NCI-H524 treated with DMSO at 0.1 percent for 48 hours (cell line): ENCODE measurements around the gene ZGRF1.
A peak's percentile ranks its signal among the peaks of the same experiment; 100 is the strongest.
"Not testable (repeated sequence)": the region's sequence is repeated elsewhere in the genome, so short reads cannot be mapped to it uniquely, and the experiment has no call there.

Experiments
- DNase-seq: peaks from one replicate; lab custom pipeline; 2025; lab: John Stamatoyannopoulos, UW

Gene ZGRF1

DNA sequence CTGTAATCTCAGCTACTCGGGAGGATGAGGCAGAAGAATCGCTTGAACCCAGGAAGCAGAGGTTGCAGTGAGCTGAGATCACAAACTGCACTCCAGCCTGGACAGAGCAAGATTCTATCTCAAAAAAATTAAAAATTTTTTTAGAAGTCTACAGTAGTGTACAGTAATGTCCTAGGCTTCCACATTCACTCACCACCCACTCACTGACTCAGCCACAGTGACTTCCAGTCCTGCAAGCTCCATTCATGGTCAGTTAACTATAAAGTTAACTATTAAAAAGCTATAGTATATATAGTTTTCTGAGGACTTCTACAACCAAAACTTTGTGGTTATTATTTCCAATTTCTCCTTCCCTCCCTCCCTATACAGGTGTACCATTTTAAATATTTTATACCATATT lies 86.0 kb downstream of the ZGRF1 start:
- DNase-seq: no peak

GRCh38 chr4:112546476-112546875 lies 90.2 kb downstream of the ZGRF1 start:
- DNase-seq: peak; percentile 49

DNA sequence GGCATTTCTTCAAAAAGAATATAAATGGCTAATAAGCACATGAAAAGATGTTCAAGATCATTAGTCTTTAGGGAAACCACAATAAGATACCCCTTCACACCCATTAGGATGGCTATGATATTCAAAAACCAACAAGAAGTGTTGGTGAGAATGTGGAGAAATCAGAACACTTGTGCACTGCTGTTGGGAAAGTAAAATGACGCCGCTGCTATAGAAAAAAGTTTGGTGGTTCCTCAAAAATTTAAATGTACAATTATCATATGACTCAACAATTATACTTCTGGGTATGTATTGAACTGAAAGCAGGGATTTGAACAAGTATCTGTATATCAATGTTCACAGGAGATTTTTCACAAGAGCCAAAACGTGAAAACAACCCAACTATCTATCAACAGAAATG lies 91.4 kb downstream of the ZGRF1 start:
- no peak for DNase-seq

- no peak for DNase-seq
Measured at GRCh38 chr4:112540695-112541094, 96.0 kb downstream of the ZGRF1 start.

DNA sequence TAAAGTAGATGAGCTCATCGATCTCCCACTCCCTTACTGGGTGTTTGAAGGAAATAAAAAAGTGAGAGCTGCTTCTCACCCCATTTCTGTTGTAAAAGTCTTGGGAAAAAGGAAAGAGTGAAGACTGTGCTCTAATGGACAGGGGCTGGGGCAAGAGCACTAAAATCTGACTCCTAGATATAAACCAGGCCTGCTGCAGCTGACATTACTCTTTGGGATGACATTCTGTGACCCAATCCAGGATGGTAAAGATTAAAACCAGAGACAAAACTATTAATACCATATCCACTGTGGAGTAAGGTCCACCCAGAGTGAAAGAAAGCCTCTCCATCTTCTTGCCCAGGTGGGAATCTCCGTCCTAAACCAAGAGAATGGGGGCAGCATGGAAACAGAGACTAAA lies 100.6 kb downstream of the ZGRF1 start:
- no peak for DNase-seq

DNA sequence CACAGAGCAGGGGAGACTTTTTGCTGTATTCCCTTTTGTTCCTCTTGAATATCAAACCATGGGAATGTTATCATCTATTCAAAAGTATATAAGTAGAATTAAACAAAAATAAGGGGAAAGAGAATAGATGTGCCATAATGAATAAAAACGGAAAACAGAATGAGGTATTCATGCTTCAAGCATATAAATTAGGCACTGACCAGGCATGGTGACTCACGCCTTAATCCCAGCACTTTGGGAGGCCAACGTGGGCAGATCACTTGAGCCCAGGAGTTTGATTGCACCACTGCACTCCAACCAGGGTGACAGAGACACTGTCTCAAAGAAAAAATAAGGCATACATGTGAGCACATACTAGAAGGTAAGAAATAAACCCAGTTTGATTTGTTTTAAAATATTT lies 104.4 kb downstream of the ZGRF1 start:
- no peak for DNase-seq

DNA sequence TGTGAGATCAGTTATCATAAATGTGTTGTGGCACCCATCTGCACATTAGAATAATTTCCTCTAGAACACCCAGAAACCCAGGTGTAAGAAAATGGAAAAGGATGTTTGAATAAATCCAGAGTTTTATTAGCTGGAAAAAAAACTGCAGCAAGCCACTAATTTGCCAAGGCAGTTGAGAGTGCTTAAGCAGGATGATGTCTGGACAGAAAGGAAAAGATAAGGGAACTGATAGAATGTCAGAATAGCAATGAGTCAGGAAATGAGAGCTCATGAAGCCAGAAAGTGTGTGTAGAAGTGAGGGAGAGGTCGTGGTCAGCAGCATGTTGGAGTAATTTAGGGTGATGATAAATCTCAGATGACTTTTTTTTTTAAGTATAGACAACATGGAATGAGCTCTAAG lies 105.6 kb downstream of the ZGRF1 start:
- no peak for DNase-seq

DNA sequence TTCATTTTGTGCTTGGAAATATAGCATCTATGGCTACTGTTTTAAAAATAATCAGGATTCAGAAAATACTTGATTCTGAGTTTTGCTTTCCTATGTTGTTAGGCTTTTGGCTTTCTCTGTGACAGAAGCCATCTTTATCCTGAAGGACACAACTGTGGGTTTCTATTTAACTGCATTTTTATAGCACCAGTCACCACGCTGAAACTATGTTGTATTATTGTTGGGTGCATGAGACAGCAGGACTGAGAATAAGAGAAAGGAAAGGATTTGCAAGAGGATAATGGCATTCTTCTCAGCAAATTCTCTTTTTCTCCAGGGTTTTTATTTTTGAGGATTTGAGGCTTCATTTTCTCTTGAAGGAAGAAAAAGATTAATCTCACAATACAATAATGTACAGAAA lies 110.6 kb downstream of the ZGRF1 start:
- DNase-seq: no peak

DNA sequence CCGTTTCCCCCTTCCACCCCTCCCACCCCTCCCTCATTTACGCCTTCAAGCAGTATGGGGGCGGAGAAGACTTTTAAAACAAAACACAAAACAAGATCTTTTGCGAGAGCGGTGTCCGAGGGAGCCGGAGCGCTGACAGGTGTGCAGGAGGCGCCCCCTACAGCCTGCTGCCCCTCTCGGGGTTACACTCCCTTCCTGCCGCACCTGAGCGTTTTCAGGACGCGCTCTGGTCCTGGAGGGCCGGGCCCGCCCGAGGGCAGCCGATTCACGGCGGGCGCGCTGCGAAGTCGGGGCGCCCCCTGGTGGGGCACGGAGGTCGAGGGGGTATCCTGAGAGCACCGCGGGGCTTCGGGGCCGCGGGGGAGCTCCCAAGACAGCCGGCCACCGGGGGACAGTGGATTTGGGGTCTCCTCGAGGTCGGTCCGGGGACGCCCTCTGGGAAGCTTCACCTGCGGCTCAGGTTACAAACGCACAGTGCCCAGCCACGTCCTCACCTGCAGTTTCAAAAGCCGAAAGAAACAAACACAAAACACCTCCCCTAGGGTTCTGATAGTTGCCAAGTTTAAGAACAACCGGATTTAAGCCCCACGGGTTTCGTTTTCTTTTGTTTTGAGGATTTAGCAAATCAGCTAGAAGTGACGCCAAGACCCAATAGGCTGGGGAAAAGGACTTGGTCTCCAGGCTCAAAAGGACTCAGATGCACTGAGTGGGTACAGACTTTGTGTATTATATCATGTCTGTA lies 112.8 kb downstream of the ZGRF1 start:
- peak; percentile 41 for DNase-seq

- DNase-seq: no peak
Measured at GRCh38 chr4:112523008-112523721, 113.5 kb downstream of the ZGRF1 start.

- not testable (repeated sequence) for DNase-seq
Measured at GRCh38 chr4:112522431-112522830, 114.3 kb downstream of the ZGRF1 start.

DNA sequence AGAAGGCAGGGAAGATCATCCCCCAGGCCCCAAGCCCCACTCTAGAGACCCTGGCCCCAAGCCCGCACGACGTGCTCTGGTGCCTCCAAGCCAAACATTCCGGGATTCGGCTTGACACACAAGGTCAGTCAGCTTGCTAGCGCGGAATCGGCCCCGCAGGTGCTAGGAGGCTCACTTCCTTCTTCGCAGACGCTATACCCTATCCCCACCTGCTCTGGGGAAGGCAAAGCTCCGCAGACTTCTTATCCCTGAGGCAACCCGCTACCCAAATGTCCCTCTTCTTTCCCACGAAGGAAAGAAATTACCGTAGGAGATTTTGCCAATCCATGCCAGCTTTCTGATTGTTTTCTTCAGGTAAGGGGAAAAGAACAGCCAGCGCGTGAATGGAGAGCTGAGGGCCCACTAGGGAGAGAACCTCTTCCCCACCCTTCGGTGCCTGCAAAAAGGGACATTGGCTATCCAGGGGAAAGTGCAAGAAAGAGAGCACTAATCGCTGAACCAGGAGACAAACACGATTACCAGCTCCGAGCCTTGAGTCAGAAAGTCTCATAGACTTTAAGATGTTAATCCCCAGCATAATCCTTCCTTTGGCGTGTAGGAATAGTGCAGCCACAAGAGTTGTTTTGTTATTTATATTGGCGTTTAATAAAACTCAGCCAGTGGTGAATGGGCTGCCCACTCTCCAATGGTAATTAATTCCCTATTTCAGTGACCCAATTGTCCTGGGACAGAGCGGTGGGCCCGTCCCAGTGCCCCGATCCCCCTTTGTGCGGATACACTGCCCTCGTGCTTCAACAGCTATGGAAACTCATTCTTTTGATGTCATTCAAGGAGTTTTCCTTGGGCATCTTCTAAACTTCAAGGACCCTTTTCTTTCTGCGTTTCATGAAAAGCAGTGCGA lies 115.3 kb downstream of the ZGRF1 start:
- no peak for DNase-seq

GRCh38 chr4:112520598-112521122 lies 116.0 kb downstream of the ZGRF1 start:
- DNase-seq: no peak

DNA sequence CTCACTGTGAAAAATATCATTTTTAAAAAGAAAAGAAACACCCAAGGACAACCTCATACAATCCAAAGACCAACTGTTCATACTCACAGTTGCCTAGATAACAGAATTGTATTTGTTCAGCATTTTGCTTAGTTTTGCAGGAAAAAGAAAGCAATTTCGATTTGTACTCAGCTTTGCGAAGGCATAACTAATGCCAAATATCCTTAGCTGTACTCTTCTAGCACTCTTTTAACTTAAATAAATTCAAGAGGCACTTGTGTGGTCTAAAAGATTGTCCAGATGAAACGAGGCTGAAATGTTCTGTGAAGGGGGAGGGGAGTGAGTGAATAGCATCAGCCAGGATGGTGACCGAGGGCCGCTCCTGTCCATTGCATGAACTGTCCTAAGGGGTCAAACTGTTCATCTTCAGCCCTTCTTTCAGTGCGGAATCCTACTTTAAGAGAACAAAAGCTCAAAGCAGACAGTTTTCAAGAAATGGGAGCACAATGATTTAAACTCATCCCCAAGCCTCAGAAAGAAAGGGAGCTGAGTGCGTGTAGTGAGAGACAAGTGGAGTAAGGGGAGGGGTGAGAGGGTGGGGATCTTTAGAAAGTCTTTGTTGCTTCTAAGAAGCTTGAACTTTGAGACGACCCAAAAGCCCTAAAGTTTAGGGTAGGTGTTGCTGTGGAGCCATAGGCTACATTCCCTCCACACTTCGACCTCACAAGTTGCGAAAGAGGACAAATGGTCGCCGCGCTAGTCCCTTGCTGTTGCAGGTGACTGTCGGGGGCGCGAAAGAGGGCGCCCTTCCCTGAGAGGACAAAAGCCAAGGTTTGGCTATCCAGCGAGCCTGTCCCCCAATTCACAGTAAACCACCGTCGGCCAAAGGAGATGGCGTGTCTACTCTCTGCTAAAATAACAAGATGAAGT lies 116.8 kb downstream of the ZGRF1 start:
- no peak for DNase-seq

DNA sequence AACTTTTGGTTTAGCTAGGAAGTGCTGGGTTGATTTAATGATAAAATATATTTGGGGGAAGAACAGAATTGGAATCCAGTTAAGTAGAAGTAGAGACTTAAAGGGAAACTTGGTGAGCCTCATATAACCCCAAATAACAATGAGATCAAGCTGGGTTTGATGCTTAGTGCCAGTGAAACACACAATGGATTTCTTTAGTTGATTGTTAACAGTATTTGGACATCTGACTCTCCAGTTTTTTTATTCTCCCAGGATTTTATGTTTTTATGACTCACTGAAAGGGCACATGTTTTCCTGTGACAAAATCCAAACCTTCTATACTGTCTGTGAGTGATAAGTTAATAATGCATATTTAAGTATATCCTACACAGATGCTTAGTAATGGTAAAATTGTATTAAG lies 118.0 kb downstream of the ZGRF1 start:
- DNase-seq: no peak

- DNase-seq: no peak
Measured at GRCh38 chr4:112517911-112518310, 118.8 kb downstream of the ZGRF1 start.

- no peak for DNase-seq
Measured at GRCh38 chr4:112517067-112517634, 119.6 kb downstream of the ZGRF1 start.

- no peak for DNase-seq
Measured at GRCh38 chr4:112516471-112517066, 120.1 kb downstream of the ZGRF1 start.

- DNase-seq: no peak
Measured at GRCh38 chr4:112516066-112516470, 120.6 kb downstream of the ZGRF1 start, which contains the start of gene NEUROG2. Gene NEUROG2 (minus strand): TSS chr4:112516180. CDS start chr4:112515475, 705 bp downstream.
